Lung (tissue), 12 donors: ENCODE measurements around the gene CDK14. TPM values are rescaled to one million over a fixed set of nuclear protein-coding genes. Genes with fewer than 3 reads are reported as not detected.

Experiments
- ATAC-seq: fragments of 200-7000 bp; cut with Tn5 transposase; one replicate; pipeline ENCODE4 v1.9.1; 2020; ENCODE audit warnings: moderate number of reproducible peaks; ENCODE audit not compliant: insufficient read depth, low FRiP score
- DNase-seq, 3 donors: peaks; one replicate each; pipeline ENCODE4 v3.0.0-alpha.2; 2013 to 2017
- H3K27ac ChIP-seq, 2 donors: one replicate each; pipeline ENCODE4 v1.5.1; 2013; ENCODE audit warnings: mild to moderate bottlenecking in 2 of 2, moderate library complexity in 2 of 2, control low read depth in 1 of 2, inconsistent platforms in 1 of 2, low read depth in 1 of 2, low read length in 1 of 2
- H3K27me3 ChIP-seq, 3 donors: one replicate each; pipeline ENCODE4 v1.5.1; 2013; ENCODE audit warnings: low read length in 2 of 3; ENCODE audit not compliant: control insufficient read depth in 3 of 3, insufficient read depth in 3 of 3
- H3K36me3 ChIP-seq, 4 donors: one replicate each; pipeline ENCODE4 v1.5.1; 2013; ENCODE audit warnings: low read length in 4 of 4, mild to moderate bottlenecking in 1 of 4, moderate library complexity in 1 of 4; ENCODE audit not compliant: control insufficient read depth in 4 of 4, insufficient read depth in 4 of 4
- H3K4me1 ChIP-seq, 5 donors: one replicate each; pipeline ENCODE4 v1.5.1; 2013; ENCODE audit warnings: low read length in 5 of 5, mild to moderate bottlenecking in 2 of 5, moderate library complexity in 1 of 5; ENCODE audit not compliant: control insufficient read depth in 5 of 5, insufficient read depth in 5 of 5
- H3K4me3 ChIP-seq: one replicate; pipeline ENCODE4 v1.5.1; 2013; ENCODE audit warnings: mild to moderate bottlenecking, control low read depth, moderate library complexity
- H3K9ac ChIP-seq, 2 donors: one replicate each; pipeline ENCODE4 v1.5.1; 2013; ENCODE audit warnings: low read length in 2 of 2, control low read depth in 1 of 2; ENCODE audit not compliant: insufficient read depth in 1 of 2
- H3K9me3 ChIP-seq, 4 donors: one replicate each; pipeline ENCODE4 v1.5.1; 2013; ENCODE audit warnings: low read length in 3 of 4, mild to moderate bottlenecking in 1 of 4, moderate library complexity in 1 of 4; ENCODE audit not compliant: control insufficient read depth in 4 of 4, insufficient read depth in 3 of 4
- WGBS, 2 donors: extraction: QIAGEN DNeasy Blood & Tissue Kit; methylation state at CpG; one replicate each; pipeline ENCODE4 v1.1.7; 2013; 5-methylcytosine and 5-hydroxymethylcytosine counted together
- polyA plus RNA-seq, 2 donors: library from polyadenylated mRNA; stranded (reverse); fragments of 200-250 nt; gene quantifications; one replicate each; pipeline ENCODE4 v1.2.1, GENCODE V29; 2013
- total RNA-seq, 2 donors: library from RNA; depleted of rRNA in 1 of 2; stranded (reverse); fragments of >200 nt in 1 of 2; gene quantifications; one replicate each; pipeline ENCODE4 v1.2.1, GENCODE V29; 2014 to 2021
- TF ChIP-seq, protein P1 (sequence below): IDR thresholded peaks from 2 replicates; pipeline ENCODE4 v1.5.1; 2012; ENCODE audit warnings: mild to moderate bottlenecking; ENCODE audit errors: control extremely low read depth, extremely low read depth
- donor health status: control.
- donor health status: control.
- donor health status: Bipolar disorder and iron deficiency.
- donor health status: healthy.
- donor health status: DM: yes; HTN: yes; CAD: no.

CDK14 gene
- total and polyA plus RNA-seq, 4 donors, result 4.3 to 117 (median 18.9) TPM

DNA sequence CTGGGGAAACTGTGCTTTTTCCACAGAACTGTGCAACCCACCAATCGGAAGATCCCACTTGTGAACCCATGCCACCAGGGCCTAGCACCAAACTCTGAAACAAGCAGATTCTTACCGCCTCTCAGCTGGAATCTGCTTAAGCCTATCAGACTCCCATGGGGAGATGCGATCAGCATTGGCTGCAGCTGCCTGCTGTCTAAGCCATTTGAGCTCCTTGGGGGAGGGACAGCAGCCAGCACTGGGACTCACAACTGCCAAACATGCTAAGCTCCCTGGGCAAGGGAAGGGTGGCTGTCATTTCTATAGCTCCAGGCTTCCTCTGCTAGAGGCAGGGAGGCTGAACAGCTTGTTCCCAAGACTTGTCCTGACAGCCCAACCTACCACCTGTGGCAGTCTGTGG is 283.8 kb downstream of the CDK14 start:
- WGBS, 2 donors, result 95 to 100% methylated on average over 3 of the region's 3 CpGs

DNA sequence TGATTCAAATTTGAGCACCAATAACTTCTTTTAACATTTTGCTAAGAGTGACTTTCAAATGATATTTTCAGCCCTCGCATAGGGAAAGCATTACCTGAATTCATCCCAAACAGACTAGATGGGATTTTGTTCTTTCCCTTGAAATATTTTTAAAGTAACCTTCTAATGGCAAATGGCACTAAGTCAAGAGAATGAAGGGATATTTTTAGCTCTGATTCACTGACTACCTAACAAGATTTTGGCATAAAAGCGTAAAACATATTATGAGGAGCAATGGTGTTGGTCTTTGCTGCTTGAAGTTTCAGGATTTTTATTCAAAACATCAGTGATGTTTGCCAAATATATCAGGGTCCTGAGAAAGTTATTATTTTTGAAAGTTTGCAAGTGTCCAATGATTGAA is 290.3 kb downstream of the CDK14 start:
- Histone ChIP-seq H3K9me3 (no peaks in the 10 kb centered on the region), H3K4me3 (no peak overlapping the region), H3K27ac (no peak overlapping the region), H3K4me1 (peaks cover 0 to 3% (median 0%) of the 10 kb centered on the region in 5 donors), H3K9ac (no peak overlapping the region), H3K27me3 (no peaks in the 10 kb centered on the region), H3K36me3 (no peaks in the 10 kb centered on the region)
- WGBS, 2 donors, result 92 to 99% methylated on average over 2 of the region's 2 CpGs
- TF ChIP-seq, protein P1, sequence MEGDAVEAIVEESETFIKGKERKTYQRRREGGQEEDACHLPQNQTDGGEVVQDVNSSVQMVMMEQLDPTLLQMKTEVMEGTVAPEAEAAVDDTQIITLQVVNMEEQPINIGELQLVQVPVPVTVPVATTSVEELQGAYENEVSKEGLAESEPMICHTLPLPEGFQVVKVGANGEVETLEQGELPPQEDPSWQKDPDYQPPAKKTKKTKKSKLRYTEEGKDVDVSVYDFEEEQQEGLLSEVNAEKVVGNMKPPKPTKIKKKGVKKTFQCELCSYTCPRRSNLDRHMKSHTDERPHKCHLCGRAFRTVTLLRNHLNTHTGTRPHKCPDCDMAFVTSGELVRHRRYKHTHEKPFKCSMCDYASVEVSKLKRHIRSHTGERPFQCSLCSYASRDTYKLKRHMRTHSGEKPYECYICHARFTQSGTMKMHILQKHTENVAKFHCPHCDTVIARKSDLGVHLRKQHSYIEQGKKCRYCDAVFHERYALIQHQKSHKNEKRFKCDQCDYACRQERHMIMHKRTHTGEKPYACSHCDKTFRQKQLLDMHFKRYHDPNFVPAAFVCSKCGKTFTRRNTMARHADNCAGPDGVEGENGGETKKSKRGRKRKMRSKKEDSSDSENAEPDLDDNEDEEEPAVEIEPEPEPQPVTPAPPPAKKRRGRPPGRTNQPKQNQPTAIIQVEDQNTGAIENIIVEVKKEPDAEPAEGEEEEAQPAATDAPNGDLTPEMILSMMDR, result no peak
- ATAC-seq (no peak), DNase-seq (no peak)

More for the DNA sequence above, 283.8 kb downstream of the CDK14 start:
- peaks cover 0 to 5% (median 0%) of the 10 kb centered on the region in 4 donors for H3K36me3 ChIP-seq
- no peaks in the 10 kb centered on the region for H3K9me3 ChIP-seq
- TF ChIP-seq, protein P1, result no peak
- no peak overlapping the region for H3K9ac ChIP-seq
- no peaks in the 10 kb centered on the region for H3K4me1 ChIP-seq
- ATAC-seq, result no peak
- H3K27me3 ChIP-seq, result no peaks in the 10 kb centered on the region
- H3K4me3 ChIP-seq, result no peak overlapping the region
- no peak overlapping the region for H3K27ac ChIP-seq
- DNase-seq, result no peak

DNA sequence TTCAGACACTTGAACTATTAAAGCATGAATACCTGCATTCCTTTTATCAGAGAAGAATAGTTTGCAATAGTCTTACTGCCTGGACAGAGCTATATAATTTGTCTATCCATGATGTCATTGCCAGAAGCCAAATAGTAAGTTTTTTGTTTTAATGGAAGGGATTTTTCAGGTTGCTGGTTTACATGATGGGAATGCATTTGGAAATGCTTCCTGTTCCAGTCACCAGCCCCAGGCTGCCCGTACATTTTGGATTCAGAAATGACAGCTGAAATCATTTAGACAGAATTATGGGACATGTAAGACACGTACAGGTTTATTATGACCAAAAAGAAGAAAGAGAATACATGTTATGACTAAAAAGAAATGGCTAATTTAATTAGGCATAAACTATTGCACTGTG is 293.1 kb downstream of the CDK14 start:
- DNase-seq (no peak), ATAC-seq (no peak)
- TF ChIP-seq, protein P1, result no peak
- Histone ChIP-seq H3K4me3 (no peak overlapping the region), H3K36me3 (no peaks in the 10 kb centered on the region), H3K9me3 (no peaks in the 10 kb centered on the region), H3K27ac (no peak overlapping the region), H3K27me3 (no peaks in the 10 kb centered on the region), H3K9ac (no peak overlapping the region), H3K4me1 (peaks cover 0 to 9% (median 0%) of the 10 kb centered on the region in 5 donors)
- WGBS, 2 donors, result 71 to 81% methylated on average over 2 of the region's 2 CpGs

DNA sequence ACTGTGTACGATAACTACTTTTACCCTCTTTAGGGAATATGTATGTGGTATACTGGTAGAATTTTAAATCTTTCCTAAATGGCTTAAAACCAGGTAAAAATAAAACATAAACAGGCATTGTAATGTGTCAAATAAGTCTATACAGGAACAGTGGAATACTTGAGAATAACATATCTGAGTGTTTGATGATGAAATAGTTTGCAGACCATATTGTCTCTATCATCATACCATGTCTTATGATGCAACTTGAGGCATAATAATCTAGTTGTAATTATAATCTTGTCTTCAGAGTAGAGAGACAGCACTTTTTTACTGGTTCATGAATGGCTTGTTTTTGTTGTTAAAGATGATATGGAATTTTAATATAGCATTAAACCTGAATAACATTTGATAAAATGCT is 293.5 kb downstream of the CDK14 start:
- TF ChIP-seq, protein P1, result no peak
- 95 to 100% methylated on average over 1 of the region's 1 CpG for WGBS, 2 donors

More for the DNA sequence above, 293.5 kb downstream of the CDK14 start:
- DNase-seq, result peak in 1 of 3 donors; percentile 34
- Histone ChIP-seq H3K4me1 (peaks cover 0 to 9% (median 0%) of the 10 kb centered on the region in 5 donors), H3K4me3 (no peak overlapping the region), H3K27me3 (no peaks in the 10 kb centered on the region), H3K9ac (no peak overlapping the region), H3K9me3 (no peaks in the 10 kb centered on the region), H3K36me3 (no peaks in the 10 kb centered on the region), H3K27ac (no peak overlapping the region)
- no peak for ATAC-seq
